WTC11 (cell line): Measurements from ENCODE around the gene EFNB3.

ENCODE experiments used
- HMGA2 ChIP-seq: fragments of 250-450 bp; sonication (Bioruptor Pico); IDR thresholded peaks from 2 replicates; pipeline ENCODE4 v1.4.0; 2021; ENCODE audit warnings: mild to moderate bottlenecking, moderate library complexity
- IRF2 ChIP-seq: sonication (generic); formaldehyde crosslinking; IDR thresholded peaks from 2 replicates; pipeline ENCODE4 v1.8.0; 2022; ENCODE audit warnings: low read depth, missing genetic modification reagents, borderline replicate concordance
- NFE2L1 ChIP-seq: sonication (generic); formaldehyde crosslinking; IDR thresholded peaks from 2 replicates; pipeline ENCODE4 v1.8.1; 2023; ENCODE audit warnings: missing genetic modification reagents
- TEAD1 ChIP-seq: sonication (generic); formaldehyde crosslinking; IDR thresholded peaks from 2 replicates; pipeline ENCODE4 v1.8.0; 2022; ENCODE audit warnings: mild to moderate bottlenecking, missing genetic modification reagents
- TF ChIP-seq, protein P1 (sequence below): sonication (generic); formaldehyde crosslinking; IDR thresholded peaks from 2 replicates; pipeline ENCODE4 v1.8.0; 2022; ENCODE audit warnings: mild to moderate bottlenecking, missing genetic modification reagents
- TF ChIP-seq, protein P2 (sequence below): sonication (generic); formaldehyde crosslinking; IDR thresholded peaks from 2 replicates; pipeline ENCODE4 v1.8.1; 2022; ENCODE audit warnings: low read depth, mild to moderate bottlenecking, moderate library complexity, missing genetic modification reagents, borderline replicate concordance
- TF ChIP-seq, protein P3 (sequence below): sonication (generic); formaldehyde crosslinking; IDR thresholded peaks from 2 replicates; pipeline ENCODE4 v1.8.0; 2022; ENCODE audit warnings: mild to moderate bottlenecking, missing genetic modification reagents
- TF ChIP-seq, protein P4 (sequence below): fragments of 200-600 bp; IDR thresholded peaks from 2 replicates; pipeline ENCODE4 v1.8.0; 2022; ENCODE audit warnings: antibody characterized with exemption
- TF ChIP-seq, protein P5 (sequence below): sonication (generic); formaldehyde crosslinking; IDR thresholded peaks from 2 replicates; pipeline ENCODE4 v1.8.1; 2022; ENCODE audit warnings: low read depth, missing genetic modification reagents, borderline replicate concordance
- TF ChIP-seq, protein P6 (sequence below): sonication (generic); formaldehyde crosslinking; IDR thresholded peaks from 2 replicates; pipeline ENCODE4 v1.8.1; 2023; ENCODE audit warnings: mild to moderate bottlenecking, missing genetic modification reagents, borderline replicate concordance
- TF ChIP-seq, protein P7 (sequence below): sonication (generic); formaldehyde crosslinking; IDR thresholded peaks from 2 replicates; pipeline ENCODE4 v1.8.0; 2022; ENCODE audit warnings: mild to moderate bottlenecking, missing genetic modification reagents
- TF ChIP-seq, protein P8 (sequence below): sonication (generic); formaldehyde crosslinking; conservative IDR thresholded peaks from 2 replicates; pipeline ENCODE4 v1.8.1; 2023; ENCODE audit warnings: mild to moderate bottlenecking, low read depth, missing genetic modification reagents, moderate library complexity

DNA sequence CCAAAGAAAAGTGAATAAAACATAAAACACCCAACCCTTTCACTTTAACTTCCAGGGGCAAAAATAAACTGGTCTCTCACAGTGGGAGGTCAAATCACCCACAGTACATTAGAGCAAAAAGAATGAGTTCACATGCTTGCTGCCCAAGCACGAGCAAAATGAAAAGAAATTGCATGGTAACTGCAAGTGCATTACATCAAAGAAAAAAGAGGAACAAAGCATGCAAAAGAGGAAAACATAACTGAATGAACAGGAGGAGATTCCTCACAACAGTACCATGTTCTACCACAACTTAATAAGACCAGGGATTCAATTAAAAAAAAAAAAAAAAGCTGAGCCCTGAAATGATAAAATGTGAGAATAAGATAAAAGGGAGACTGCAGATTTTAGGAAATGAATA, 24.8 kb downstream of the EFNB3 start:
- TF ChIP-seq, protein P1, sequence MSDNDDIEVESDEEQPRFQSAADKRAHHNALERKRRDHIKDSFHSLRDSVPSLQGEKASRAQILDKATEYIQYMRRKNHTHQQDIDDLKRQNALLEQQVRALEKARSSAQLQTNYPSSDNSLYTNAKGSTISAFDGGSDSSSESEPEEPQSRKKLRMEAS (CRISPR knock-in tag) = no peak
- TF ChIP-seq, protein P2, sequence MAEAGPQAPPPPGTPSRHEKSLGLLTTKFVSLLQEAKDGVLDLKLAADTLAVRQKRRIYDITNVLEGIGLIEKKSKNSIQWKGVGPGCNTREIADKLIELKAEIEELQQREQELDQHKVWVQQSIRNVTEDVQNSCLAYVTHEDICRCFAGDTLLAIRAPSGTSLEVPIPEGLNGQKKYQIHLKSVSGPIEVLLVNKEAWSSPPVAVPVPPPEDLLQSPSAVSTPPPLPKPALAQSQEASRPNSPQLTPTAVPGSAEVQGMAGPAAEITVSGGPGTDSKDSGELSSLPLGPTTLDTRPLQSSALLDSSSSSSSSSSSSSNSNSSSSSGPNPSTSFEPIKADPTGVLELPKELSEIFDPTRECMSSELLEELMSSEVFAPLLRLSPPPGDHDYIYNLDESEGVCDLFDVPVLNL (CRISPR knock-in tag) = no peak
- TF ChIP-seq, protein P3, sequence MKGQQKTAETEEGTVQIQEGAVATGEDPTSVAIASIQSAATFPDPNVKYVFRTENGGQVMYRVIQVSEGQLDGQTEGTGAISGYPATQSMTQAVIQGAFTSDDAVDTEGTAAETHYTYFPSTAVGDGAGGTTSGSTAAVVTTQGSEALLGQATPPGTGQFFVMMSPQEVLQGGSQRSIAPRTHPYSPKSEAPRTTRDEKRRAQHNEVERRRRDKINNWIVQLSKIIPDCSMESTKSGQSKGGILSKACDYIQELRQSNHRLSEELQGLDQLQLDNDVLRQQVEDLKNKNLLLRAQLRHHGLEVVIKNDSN (CRISPR knock-in tag) = no peak
- TF ChIP-seq IRF2 (CRISPR knock-in tag) (no peak), HMGA2 (CRISPR knock-in tag) (no peak), NFE2L1 (no peak), TEAD1 (CRISPR knock-in tag) (no peak)
- TF ChIP-seq, protein P4, sequence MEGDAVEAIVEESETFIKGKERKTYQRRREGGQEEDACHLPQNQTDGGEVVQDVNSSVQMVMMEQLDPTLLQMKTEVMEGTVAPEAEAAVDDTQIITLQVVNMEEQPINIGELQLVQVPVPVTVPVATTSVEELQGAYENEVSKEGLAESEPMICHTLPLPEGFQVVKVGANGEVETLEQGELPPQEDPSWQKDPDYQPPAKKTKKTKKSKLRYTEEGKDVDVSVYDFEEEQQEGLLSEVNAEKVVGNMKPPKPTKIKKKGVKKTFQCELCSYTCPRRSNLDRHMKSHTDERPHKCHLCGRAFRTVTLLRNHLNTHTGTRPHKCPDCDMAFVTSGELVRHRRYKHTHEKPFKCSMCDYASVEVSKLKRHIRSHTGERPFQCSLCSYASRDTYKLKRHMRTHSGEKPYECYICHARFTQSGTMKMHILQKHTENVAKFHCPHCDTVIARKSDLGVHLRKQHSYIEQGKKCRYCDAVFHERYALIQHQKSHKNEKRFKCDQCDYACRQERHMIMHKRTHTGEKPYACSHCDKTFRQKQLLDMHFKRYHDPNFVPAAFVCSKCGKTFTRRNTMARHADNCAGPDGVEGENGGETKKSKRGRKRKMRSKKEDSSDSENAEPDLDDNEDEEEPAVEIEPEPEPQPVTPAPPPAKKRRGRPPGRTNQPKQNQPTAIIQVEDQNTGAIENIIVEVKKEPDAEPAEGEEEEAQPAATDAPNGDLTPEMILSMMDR = no peak
- TF ChIP-seq, protein P5, sequence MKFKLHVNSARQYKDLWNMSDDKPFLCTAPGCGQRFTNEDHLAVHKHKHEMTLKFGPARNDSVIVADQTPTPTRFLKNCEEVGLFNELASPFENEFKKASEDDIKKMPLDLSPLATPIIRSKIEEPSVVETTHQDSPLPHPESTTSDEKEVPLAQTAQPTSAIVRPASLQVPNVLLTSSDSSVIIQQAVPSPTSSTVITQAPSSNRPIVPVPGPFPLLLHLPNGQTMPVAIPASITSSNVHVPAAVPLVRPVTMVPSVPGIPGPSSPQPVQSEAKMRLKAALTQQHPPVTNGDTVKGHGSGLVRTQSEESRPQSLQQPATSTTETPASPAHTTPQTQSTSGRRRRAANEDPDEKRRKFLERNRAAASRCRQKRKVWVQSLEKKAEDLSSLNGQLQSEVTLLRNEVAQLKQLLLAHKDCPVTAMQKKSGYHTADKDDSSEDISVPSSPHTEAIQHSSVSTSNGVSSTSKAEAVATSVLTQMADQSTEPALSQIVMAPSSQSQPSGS (CRISPR knock-in tag) = no peak
- TF ChIP-seq, protein P6, sequence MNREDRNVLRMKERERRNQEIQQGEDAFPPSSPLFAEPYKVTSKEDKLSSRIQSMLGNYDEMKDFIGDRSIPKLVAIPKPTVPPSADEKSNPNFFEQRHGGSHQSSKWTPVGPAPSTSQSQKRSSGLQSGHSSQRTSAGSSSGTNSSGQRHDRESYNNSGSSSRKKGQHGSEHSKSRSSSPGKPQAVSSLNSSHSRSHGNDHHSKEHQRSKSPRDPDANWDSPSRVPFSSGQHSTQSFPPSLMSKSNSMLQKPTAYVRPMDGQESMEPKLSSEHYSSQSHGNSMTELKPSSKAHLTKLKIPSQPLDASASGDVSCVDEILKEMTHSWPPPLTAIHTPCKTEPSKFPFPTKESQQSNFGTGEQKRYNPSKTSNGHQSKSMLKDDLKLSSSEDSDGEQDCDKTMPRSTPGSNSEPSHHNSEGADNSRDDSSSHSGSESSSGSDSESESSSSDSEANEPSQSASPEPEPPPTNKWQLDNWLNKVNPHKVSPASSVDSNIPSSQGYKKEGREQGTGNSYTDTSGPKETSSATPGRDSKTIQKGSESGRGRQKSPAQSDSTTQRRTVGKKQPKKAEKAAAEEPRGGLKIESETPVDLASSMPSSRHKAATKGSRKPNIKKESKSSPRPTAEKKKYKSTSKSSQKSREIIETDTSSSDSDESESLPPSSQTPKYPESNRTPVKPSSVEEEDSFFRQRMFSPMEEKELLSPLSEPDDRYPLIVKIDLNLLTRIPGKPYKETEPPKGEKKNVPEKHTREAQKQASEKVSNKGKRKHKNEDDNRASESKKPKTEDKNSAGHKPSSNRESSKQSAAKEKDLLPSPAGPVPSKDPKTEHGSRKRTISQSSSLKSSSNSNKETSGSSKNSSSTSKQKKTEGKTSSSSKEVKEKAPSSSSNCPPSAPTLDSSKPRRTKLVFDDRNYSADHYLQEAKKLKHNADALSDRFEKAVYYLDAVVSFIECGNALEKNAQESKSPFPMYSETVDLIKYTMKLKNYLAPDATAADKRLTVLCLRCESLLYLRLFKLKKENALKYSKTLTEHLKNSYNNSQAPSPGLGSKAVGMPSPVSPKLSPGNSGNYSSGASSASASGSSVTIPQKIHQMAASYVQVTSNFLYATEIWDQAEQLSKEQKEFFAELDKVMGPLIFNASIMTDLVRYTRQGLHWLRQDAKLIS (CRISPR knock-in tag) = no peak
- TF ChIP-seq, protein P7, sequence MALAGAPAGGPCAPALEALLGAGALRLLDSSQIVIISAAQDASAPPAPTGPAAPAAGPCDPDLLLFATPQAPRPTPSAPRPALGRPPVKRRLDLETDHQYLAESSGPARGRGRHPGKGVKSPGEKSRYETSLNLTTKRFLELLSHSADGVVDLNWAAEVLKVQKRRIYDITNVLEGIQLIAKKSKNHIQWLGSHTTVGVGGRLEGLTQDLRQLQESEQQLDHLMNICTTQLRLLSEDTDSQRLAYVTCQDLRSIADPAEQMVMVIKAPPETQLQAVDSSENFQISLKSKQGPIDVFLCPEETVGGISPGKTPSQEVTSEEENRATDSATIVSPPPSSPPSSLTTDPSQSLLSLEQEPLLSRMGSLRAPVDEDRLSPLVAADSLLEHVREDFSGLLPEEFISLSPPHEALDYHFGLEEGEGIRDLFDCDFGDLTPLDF (CRISPR knock-in tag) = no peak
- TF ChIP-seq, protein P8, sequence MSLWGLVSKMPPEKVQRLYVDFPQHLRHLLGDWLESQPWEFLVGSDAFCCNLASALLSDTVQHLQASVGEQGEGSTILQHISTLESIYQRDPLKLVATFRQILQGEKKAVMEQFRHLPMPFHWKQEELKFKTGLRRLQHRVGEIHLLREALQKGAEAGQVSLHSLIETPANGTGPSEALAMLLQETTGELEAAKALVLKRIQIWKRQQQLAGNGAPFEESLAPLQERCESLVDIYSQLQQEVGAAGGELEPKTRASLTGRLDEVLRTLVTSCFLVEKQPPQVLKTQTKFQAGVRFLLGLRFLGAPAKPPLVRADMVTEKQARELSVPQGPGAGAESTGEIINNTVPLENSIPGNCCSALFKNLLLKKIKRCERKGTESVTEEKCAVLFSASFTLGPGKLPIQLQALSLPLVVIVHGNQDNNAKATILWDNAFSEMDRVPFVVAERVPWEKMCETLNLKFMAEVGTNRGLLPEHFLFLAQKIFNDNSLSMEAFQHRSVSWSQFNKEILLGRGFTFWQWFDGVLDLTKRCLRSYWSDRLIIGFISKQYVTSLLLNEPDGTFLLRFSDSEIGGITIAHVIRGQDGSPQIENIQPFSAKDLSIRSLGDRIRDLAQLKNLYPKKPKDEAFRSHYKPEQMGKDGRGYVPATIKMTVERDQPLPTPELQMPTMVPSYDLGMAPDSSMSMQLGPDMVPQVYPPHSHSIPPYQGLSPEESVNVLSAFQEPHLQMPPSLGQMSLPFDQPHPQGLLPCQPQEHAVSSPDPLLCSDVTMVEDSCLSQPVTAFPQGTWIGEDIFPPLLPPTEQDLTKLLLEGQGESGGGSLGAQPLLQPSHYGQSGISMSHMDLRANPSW = no peak
